Measurements from ENCODE around the gene APOO.

APOO gene

DNA sequence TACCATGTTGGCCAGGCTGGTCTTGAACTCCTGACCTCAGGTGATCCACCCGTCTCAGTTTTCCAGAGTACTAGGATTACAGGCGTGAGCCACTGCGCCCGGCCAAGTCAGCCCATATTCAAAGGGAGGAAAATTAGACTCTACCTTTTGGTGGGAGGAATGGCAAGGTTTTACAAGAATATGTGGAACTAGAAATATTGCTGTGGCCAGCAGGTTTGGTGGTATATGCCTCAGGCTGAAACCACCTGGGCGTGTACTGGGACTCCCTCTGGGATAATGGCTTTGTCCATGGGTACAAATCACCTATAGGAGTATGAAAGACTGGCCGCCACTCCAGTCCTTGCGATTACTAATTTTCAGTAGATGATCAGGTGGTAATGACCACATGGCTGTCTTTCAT lies 92.4 kb downstream of the APOO start:
- DNase-seq, result no peak

DNA sequence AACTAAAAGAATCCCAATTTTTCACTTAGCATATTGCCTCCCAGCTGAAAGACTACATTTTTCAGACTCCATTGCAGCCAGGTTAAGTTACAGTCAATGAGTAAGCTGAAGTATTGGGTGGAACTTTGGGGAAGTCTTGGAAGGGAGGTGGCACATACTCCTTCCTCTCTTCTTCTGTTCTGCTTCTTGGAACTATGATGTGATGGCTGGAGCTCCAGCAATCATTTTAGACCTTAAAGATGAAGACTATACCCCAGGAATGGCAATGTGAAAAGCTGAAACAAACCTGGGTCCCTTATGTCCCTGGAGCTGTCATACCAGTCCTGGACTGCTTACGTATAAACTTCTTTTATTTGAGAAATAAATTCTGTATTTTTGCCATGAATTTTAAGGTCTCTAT lies 93.9 kb downstream of the APOO start:
- DNase-seq, result no peak

- DNase-seq, result no peak
Measured at GRCh38 chrX:23811656-23812055, 96.1 kb downstream of the APOO start.

GRCh38 chrX:23811108-23811651 lies 96.6 kb downstream of the APOO start:
- DNase-seq, result no peak

- DNase-seq, result no peak
Measured at GRCh38 chrX:23810279-23810678, 97.5 kb downstream of the APOO start.

GRCh38 chrX:23805389-23805788 lies 102.3 kb downstream of the APOO start:
- no peak for DNase-seq

- no peak for DNase-seq
Measured at GRCh38 chrX:23804578-23804977, 103.2 kb downstream of the APOO start.

DNA sequence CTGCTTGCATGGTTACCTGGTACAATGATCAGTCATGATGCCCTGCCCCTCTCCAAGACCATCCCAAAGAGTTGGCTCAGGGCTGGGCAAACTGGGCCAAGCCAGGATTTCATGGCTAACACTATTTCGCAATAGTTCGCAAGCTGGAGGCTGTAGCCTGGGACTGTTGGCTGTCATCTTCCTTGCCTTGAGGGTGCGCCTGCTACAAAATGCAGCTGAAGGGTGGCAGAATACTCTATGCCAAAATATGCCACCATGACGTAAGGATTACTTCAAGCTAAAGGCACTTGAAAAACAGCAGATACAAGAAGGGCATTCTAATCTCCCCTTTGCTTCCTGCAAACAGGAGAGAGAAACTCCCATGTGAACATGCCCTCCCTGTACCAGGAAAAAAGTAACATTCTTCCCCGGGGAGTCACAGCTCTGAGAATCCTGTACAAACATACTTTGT lies 103.8 kb downstream of the APOO start:
- DNase-seq, result no peak

DNA sequence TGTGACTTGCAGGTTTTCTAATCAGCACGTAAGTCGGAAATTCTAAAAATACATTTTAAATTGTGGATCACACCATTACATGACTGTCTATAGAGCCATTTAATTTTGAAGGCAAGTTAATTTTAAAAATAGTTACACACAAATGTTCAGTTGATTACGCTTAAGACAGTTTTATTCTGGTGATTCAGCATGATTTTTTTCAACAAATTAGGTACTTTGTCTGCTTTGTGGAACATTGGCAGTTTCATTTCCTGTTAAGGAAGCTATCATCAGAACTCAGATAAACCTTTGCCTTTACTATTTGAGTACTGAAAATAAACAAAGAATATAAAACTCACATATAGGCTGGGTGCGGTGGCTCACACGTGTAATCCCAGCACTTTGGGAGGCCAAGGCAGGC lies 105.3 kb downstream of the APOO start:
- DNase-seq, result no peak

- no peak for DNase-seq
Measured at GRCh38 chrX:23799469-23800065, 108.2 kb downstream of the APOO start.

GRCh38 chrX:23797371-23798128 lies 110.2 kb downstream of the APOO start:
- no peak for DNase-seq

DNA sequence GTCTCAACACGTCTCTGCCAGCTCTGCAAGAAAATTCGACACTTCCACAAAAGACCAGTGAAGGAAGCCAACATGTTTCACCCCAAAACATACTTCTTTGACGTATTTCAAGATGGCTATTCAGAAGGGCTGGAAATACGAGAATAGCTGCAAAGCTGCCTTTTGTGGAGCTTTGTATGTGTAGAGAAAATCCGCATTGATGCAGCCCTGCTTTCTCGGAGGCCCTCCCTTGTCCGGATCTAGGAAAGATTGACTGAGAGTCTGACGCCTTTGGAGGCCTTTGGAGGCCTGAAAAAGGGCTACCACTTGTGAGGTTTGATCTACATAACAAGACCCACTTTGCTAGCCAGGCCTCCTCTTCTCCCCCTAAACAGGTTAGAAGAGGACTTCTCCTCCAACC lies 112.5 kb downstream of the APOO start:
- DNase-seq, result no peak

- DNase-seq, result no peak
Measured at GRCh38 chrX:23792861-23793553, 114.7 kb downstream of the APOO start.

- no peak for DNase-seq
Measured at GRCh38 chrX:23790155-23790497, 117.6 kb downstream of the APOO start.

GRCh38 chrX:23789386-23790154 lies 118.2 kb downstream of the APOO start:
- DNase-seq, result no peak

- no peak for DNase-seq
Measured at GRCh38 chrX:23788946-23789345, 118.8 kb downstream of the APOO start.

DNA sequence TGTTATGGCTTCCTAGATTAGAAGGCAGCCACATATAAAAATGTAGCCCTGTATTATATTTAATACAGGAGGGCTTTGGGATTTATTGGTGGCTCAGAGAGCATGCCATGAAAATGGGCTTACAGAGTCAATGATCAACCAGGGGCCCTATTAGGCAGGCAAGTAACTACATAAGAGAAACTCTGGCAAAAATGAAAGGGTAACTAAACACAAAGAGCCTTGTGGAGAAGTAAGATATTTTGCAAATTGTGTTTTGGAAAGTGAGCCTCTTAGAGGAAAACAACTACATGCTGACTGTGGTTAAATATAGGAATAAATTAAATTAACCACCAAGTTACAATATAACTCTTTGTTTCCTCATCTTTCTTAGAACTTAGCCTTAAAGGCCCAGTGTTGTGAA lies 119.2 kb downstream of the APOO start:
- no peak for DNase-seq

DNA sequence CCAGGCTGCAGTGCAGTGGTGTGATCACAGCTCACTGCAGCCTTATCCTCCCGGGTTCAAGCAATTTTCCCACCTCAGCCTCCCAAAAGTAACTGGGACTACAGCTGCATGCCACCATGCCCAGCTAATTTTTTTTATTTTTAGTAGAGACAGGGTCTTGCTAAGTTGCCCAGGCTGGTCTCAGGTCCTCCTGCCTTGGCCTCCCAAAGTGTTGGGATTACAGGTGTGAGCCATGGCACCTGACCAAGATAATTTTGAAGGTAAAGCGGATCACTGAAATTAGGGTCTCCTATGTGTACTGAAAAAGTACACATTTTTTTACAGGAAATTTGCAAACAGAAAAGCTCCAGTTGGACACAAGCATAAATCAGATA lies 120.0 kb downstream of the APOO start:
- DNase-seq, result no peak

DNA sequence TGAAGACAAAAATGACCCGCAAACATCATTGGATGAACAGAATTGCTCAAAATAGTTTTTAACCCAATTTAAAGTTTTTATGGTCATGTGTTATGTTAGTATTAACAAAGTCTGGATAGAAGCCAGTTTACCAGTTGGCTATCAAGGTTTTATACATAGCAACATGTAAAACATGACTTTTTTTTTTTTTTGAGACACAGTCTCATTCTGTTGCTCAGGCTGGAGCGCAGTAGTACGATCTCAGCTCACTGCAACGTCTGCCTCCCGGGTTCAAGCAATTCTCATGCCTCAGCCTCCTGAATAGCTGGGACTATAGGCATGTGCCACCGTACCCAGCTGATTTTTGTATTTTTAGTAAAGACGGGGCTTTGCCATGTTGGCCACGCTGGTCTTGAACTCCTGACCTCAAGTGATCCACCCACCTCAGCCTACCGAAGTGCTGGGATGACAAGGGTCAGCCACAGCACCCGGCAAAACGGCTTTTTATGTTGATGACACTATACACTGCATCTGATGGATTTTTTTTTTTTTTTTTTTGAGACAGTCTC lies 121.4 kb downstream of the APOO start:
- DNase-seq, result no peak

DNA sequence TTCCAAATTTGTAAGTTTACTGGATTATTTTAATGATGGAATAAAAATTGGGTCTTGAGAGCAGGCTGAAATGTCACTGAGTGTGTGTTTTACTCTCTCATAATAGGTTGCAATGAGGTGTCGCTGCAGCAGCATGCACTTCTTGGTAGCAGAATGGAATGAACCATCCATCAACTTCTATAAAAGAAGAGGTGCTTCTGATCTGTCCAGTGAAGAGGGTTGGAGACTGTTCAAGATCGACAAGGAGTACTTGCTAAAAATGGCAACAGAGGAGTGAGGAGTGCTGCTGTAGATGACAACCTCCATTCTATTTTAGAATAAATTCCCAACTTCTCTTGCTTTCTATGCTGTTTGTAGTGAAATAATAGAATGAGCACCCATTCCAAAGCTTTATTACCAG lies 122.2 kb downstream of the APOO start:
- no peak for DNase-seq

DNA sequence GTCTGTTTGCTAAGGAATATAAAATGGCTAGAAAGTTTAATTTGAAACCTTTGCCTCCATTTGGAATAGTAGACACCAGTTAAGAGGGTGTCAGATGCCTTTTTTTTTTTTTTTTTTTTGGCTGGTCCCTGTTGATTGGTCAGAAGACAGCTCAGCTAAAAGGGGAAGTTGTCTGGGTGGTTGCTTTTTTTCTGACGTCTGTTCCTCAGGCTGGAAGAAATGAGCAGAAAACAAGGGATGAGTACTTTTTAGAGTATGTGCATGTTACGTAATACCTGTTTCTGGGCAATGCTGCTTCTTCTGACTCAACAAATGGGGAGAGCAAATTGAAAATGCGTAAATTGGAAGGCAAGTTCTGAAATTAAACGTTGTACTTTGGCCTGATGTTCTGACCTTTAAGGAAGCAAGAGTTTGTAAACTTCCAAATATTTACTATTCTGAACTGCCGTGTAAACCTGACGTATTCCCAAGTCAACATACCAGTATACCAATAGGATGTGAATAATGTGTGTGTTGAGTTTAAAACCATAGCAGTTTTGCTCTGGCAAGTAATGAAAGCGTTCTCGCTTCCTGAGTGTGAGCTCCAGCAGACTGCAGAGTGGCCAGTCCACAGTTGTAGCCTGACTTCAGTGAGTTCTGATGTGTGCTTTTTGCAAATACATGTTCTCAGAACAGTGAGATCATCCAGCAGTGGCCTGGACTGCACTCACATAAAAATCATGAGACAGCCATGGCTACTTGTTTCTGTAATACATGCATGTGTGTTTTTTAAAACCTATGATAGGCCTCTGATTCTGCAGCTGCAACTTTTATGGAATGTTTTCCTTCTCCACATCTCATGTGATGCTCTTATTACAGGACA lies 123.0 kb downstream of the APOO start:
- DNase-seq, result no peak
